MM.1S (cell line): ENCODE data around the gene MDH1B.

ENCODE experiments used
- CTCF ChIP-seq: fragments of 300-600 bp; sonication (generic); IDR thresholded peaks from 2 replicates; pipeline ENCODE4 v1.5.1; 2016; ENCODE audit warnings: antibody characterized with exemption, low read length, mixed read lengths
- EZH2 ChIP-seq: fragments of 300-600 bp; sonication (generic); optimal IDR thresholded peaks from 2 replicates; pipeline ENCODE3; 2017; ENCODE audit warnings: low read depth, mild to moderate bottlenecking, antibody characterized with exemption, low read length, mixed read lengths

DNA sequence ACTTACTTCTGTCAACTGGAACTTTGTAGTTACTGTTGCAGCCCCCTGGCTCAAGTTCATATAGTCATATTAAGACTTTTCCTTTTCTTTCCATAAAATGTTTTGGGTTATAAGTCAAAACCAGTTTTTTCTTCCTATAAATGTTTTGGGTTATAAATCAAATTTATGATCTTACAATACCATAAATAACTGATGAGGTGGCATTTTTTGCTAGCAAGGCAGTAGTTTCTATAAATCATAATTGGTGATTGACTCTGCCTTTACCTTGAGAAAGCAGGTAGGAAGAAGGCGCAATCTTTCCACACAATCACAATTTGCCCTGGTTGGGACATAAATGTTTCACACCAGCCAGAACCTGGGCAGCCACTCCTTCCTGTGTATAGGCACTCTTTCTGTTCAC is 41.8 kb downstream of the MDH1B start:
- TF ChIP-seq EZH2: no peak
- TF ChIP-seq CTCF: no peak
